Endometrium (tissue), 2 donors: ENCODE data around the gene CLK2.
"Not testable (repeated sequence)": the region's sequence is repeated elsewhere in the genome, so short reads cannot be mapped to it uniquely, and the experiment has no call there.

Source experiments
- FAIRE-seq: peaks from 2 replicates; lab custom pipeline; 2012; peaks lifted over from hg19 to GRCh38; lab: Jason Lieb, UNC
- donor health status: control.
- donor health status: control.

CLK2 gene

GRCh38 chr1:155296661-155297060 is 23.4 kb upstream of the CLK2 start:
- FAIRE-seq: no peak

GRCh38 chr1:155295942-155296267 is 22.6 kb upstream of the CLK2 start:
- no peak for FAIRE-seq

GRCh38 chr1:155295183-155295941 is 22.1 kb upstream of the CLK2 start:
- no peak for FAIRE-seq

DNA sequence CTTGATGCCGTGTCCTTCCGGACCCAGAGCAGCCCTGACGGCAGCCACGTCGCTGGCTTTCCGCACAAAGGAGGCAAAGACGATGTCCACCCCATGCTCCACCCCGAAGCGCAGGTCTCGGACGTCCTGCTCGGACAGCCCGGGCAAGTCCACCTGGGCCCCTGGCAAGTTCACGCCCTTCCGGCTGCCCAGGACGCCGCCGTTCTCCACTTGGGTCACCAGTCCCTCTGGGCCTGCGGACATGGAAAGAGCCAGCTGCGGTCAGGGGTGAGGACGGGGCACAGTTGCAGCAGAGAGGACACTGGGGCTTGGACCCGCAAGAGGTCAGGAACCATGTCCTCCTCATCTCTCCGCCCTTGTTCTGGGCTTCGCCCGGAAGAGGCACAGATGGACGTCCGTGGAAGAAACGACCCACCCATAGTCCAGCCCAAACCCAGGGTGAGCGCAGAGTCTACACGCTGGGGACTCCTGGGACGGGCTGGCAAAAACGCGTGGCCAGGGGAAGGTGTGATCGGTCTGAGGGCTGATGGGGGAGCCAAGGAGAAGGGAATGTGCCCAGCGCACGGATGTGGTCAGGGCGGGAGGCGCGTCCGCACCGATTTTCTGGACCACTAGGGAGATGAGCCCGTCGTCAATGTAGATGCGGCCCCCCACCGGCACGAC is 21.3 kb upstream of the CLK2 start:
- no peak for FAIRE-seq

GRCh38 chr1:155293086-155293749 is 19.9 kb upstream of the CLK2 start:
- FAIRE-seq: no peak

DNA sequence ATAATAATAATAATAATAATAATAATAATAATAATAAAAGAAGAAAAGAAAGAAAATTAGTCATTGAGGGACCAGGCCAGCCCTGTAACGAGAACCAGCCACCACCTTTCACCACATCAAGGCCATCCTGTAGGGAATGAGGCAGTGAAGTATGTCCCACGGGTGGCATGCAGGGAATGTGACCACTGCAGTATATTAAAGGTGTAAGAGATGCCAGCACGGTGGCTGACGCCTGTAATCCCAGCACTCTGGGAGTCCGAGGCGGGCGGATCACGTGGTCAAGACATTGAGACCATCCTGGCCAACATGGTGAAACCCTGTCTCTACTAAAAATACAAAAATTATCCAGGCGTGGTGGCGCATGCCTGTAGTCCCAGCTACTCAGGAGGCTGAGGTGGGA is 17.7 kb upstream of the CLK2 start:
- FAIRE-seq: not testable (repeated sequence)

DNA sequence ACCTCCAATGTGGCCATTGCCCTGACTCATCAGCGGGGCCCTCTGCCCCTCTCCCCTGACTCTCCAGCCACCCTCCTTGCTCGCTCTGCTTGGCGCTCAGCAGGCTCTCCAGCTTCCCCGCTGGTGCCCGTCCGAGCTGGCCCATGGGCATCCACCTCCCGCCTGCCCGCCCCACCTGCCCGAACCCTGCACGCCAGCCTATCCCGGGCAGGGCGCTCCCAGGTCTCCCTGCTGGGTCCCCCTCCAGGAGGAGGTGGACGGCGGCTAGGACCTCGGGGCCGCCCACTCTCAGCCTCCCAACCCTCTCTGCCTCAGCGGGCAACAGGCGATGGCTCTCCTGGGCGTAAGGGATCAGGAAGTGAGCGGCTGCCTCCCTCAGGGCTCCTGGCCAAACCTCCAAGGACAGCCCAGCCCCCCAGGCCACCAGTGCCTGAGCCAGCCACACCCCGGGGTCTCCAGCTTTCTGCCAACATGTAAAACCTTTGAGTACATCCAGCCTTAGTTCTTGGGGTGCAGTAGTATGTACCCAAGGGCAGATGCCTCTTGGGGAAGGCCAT is 14.8 kb upstream of the CLK2 start:
- FAIRE-seq: no peak

DNA sequence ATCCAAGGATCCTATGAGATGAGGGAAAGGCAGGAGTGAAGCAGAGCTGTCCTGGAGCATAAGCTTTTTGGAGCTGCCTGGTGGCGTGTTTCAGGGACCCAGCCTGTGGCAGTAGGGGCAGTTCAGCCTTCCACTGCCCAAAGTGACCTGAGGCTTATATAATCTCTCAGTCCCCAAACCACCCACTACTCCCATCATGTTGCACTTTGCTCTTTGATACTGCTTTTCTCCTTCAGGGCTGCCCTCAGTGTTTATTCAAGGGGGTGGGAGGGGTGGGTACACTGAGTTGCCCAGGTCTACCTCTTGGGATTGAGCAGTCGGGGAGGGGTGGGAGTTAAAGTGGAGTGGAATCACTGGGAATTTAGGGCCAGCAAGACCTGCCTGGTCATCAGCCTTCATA is 13.2 kb upstream of the CLK2 start:
- no peak for FAIRE-seq

DNA sequence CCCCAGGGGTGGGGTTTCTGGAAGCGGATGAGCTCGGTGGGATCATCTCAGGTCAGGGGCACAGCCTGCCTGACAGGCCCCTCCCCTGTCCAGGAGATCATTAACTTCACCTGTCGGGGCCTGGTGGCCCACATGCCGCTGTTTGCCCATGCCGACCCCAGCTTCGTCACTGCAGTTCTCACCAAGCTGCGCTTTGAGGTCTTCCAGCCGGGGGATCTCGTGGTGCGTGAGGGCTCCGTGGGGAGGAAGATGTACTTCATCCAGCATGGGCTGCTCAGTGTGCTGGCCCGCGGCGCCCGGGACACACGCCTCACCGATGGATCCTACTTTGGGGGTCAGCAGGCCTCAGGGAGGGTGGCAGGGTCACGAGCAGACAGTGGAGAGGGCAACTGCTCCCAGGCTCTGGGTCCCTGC is 12.3 kb upstream of the CLK2 start:
- no peak for FAIRE-seq

GRCh38 chr1:155285063-155285462 is 11.8 kb upstream of the CLK2 start:
- FAIRE-seq: no peak

DNA sequence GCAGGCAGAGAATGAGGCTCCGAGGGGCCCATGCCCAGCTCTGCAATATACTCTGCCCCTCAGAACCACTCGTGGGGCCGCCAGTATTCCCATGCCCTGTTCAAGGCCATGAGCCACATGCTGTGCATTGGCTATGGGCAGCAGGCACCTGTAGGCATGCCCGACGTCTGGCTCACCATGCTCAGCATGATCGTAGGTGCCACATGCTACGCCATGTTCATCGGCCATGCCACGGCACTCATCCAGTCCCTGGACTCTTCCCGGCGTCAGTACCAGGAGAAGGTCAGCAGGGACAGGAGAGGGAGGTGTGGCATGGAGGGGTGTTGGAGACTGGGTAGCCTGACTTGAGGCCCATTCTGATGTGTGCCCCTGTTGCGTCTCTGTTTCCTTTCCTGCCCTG is 11.2 kb upstream of the CLK2 start:
- FAIRE-seq: no peak

- no peak for FAIRE-seq
Observed at GRCh38 chr1:155282488-155283091, 9.3 kb upstream of the CLK2 start.

DNA sequence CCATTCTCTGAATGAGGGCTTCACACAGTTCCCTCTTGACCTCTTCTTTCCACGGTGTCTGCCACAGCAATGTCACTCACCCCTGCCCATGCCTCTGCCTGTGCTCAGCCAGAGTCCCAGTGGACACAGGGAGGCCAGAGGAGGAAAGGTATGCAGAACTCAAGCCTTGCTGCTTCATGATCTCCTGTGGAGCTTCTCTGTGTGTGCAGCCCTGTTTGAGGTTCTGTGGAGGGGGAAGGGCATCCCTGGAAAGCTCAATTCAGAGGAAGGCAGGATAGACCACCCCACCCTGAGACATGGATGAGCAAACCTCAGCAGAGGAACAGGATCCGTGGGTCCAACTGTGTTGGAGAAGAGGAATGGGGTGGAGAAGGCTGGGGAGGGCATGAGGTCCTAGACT is 6.0 kb upstream of the CLK2 start:
- FAIRE-seq: no peak

GRCh38 chr1:155278689-155279160 is 5.4 kb upstream of the CLK2 start:
- no peak for FAIRE-seq

DNA sequence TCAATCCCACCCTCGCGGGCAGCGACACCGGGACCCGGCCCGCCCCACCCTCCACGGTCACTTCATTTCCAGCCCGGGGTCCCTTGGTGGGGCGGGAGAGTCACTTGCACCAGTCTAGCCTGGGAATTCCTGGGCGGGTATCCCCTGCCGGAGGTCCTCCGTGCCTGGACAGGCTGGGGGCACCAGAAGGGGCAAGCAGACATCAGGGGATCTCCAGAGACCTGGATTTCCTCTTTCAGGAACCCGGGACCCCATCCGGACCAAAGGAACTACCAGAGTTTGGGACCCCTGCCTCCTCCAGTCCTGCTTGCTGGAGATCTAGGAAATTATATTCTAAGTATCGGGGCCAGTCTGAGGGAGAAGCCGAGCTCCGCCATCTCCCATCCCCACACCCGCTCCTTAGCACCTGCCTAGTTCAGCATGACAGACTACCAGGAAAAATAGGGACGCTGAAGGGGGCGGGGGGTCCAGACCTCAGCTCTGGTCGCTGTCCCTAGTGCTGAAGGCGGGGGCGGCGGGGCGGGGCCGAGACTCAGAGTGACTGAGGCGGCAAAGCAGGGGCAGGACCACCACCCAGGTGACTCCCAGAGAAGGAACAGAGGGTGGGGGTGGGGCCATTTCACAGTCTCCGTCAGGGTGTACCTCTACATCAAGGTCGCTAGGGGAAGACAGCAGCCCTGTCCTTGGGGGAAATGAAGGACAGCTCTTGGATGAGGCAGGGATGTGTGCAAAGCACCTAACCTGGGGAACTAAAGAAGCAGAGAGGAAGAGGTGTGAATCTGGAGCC is 4.8 kb upstream of the CLK2 start:
- FAIRE-seq: no peak

DNA sequence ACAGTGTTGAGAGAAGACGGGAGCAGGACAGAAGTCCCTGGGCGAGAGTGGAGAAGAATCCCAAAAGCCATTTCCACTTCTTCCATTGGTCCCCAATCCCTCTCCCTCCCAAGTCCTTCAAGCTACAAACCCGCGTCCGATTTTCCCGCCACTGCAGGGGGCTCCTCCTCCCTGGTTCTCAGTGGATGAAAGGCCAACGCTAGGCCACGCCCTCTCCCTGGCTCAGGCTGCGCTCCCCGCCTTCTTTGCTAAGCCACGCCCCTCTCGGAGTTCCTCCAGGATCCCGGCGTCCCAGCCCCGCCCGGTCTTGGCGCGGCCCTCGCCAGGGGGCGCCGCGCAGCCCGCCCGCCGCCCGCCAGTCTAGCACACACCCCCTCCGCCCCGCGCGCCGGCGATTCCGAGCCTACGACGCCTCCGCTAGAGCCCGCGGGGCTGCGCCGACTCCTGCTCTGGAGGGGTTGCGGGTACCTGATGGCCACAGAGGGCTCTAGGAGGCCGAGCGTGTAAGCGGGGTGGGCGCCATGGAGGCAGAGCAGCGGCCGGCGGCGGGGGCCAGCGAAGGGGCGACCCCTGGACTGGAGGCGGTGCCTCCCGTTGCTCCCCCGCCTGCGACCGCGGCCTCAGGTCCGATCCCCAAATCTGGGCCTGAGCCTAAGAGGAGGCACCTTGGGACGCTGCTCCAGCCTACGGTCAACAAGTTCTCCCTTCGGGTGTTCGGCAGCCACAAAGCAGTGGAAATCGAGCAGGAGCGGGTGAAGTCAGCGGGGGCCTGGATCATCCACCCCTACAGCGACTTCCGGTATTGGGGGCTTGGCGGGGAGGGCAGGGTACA is 4.0 kb upstream of the CLK2 start, which contains the start of gene HCN3:
Gene HCN3, plus strand, starts transcription at position 394 of the 832 bp plus-strand sequence. Its CDS starts 128 bp downstream, at position 522.
- FAIRE-seq: no peak

DNA sequence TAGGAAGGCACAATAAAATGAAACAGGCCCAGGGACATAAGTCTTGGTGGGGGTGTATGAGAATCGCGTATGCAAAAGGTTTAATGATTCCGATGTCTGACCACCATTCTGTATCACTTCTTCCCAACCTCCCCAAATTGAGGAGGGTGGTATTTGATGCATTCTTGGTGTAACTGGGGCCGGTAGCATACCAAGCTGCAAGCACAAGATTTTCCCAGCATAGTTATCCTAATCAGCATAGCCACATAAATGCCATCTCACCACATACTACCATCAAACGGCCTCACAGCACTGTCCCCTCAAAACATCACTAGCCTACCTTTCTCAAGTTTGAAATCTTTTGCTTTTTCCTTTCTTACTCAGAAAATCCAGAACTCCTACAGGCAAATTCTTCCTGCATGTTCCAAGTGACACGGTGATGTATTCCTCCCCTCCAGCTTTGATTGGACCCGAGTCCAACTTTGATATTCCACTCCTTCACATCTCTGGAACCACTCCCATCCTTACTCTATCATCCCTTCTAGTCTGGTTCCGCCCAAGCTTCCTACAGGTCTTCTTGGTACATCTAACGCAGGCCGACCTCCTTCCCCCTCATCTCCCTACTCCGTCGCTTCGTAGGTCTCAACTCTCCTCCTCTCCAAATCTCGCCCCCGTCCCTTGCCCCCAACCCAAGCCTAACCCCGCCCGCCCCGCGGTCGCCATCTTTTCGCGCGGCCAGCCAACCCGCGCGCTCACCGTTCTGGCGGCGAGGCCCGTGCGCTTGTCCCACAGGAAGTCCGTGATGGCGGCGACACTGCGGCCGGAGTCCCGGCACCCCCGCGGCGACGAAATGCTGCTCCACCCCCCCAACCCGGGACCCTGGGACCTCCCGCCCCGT is 600 bp downstream of the CLK2 start:
- FAIRE-seq: no peak

- FAIRE-seq: no peak
Observed at GRCh38 chr1:155269381-155269780, 3.9 kb downstream of the CLK2 start.

- FAIRE-seq: no peak
Observed at GRCh38 chr1:155268630-155269029, 4.7 kb downstream of the CLK2 start.

- FAIRE-seq: no peak
Observed at GRCh38 chr1:155267373-155267772, 5.9 kb downstream of the CLK2 start.
